Activated T-helper 1 cell treated with anti-CD3 and anti-CD28 coated beads, Interleukin-12 subunit alpha, Interleukin-12 subunit beta, Interleukin-2, Interleukin-4 antibody, amounts not matched to agents 30 ng/mL and 10 ng/mL and 1 ng/mL, durations not matched to agents 14 hours and 24 hours and 36 hours (primary cell): ENCODE data around the gene CSF2. TPM values are rescaled to one million over a fixed set of nuclear protein-coding genes. Genes with fewer than 3 reads are reported as not detected.
A peak's percentile ranks its signal among the peaks of the same experiment; 100 is the strongest.
"Not testable (repeated sequence)": the region's sequence is repeated elsewhere in the genome, so short reads cannot be mapped to it uniquely, and the experiment has no call there.

ENCODE experiments used
- DNase-seq: peaks from one replicate; pipeline ENCODE4 v3.0.0; 2021; ENCODE audit warnings: low spot score
- H3K27ac Mint-ChIP-seq: one replicate; pipeline ENCODE4 v1.8.0; 2021; ENCODE audit warnings: mild to moderate bottlenecking, mixed read lengths
- H3K27me3 Mint-ChIP-seq: one replicate; pipeline ENCODE4 v1.8.0; 2022; ENCODE audit warnings: mild to moderate bottlenecking, moderate library complexity, mixed read lengths; ENCODE audit not compliant: insufficient read depth
- H3K36me3 Mint-ChIP-seq: one replicate; pipeline ENCODE4 v1.8.0; 2021; ENCODE audit warnings: low read depth, mixed read lengths
- H3K4me1 Mint-ChIP-seq: one replicate; pipeline ENCODE4 v1.8.0; 2021; ENCODE audit warnings: low read depth, mixed read lengths
- H3K4me3 Mint-ChIP-seq: one replicate; pipeline ENCODE4 v1.8.0; 2021; ENCODE audit warnings: mild to moderate bottlenecking, moderate library complexity, mixed read lengths
- H3K9me3 Mint-ChIP-seq: one replicate; pipeline ENCODE4 v1.8.0; 2021; ENCODE audit warnings: mixed read lengths
- intact Hi-C: fragments of 100-400 bp; cut with micrococcal nuclease; formaldehyde crosslinking; loops from one replicate; pipeline ENCODE4 v1.15.1; 2024
- total RNA-seq: library from RNA; stranded (reverse); gene quantifications from 2 replicates; pipeline ENCODE4 v1.2.3, GENCODE V29; 2022

CSF2 gene
- total RNA-seq, 1 donor from 2014 or later: 1,648 TPM

- Mint-ChIP-seq H3K27ac (peak overlapping the region; percentile 100), H3K4me1 (peaks cover 94% of the 10 kb centered on the region), H3K27me3 (no peaks in the 10 kb centered on the region), H3K9me3 (no peaks in the 10 kb centered on the region), H3K36me3 (peaks cover 29% of the 10 kb centered on the region), H3K4me3 (peak overlapping the region; percentile 76)
- no peak for DNase-seq
- intact Hi-C loops: loop anchor here (1.0 to 10.0 kb wide), 18 partner anchors 11 to 813 kb away; partner anchors contain the start of genes FNIP1, IRF1, RAPGEF6 and SLC22A4
These were observed 26.3 kb downstream of the CSF2 start for GRCh38 chr5:132099905-132100304.

GRCh38 chr5:132100672-132101261 is 27.2 kb downstream of the CSF2 start:
- Mint-ChIP-seq H3K27ac (peak overlapping the region; percentile 100), H3K36me3 (peaks cover 33% of the 10 kb centered on the region), H3K4me1 (peaks cover 94% of the 10 kb centered on the region), H3K9me3 (no peaks in the 10 kb centered on the region), H3K4me3 (peak overlapping the region; percentile 8), H3K27me3 (no peaks in the 10 kb centered on the region)
- DNase-seq: no peak
- intact Hi-C loops: loop anchor here (5.0 to 10.0 kb wide), 4 partner anchors 194 to 813 kb away; partner anchors contain the start of gene SLC22A4

- Mint-ChIP-seq H3K27ac (peak overlapping the region; percentile 100), H3K36me3 (peaks cover 32% of the 10 kb centered on the region), H3K9me3 (no peaks in the 10 kb centered on the region), H3K27me3 (no peaks in the 10 kb centered on the region), H3K4me3 (peak overlapping the region; percentile 8), H3K4me1 (peaks cover 93% of the 10 kb centered on the region)
- intact Hi-C loops: loop anchor here (5.0 to 10.0 kb wide), 4 partner anchors 193 to 814 kb away; partner anchors contain the start of gene SLC22A4
- no peak for DNase-seq
These were observed 27.8 kb downstream of the CSF2 start for GRCh38 chr5:132101385-132101880.

- Mint-ChIP-seq H3K36me3 (peaks cover 31% of the 10 kb centered on the region), H3K4me1 (peaks cover 91% of the 10 kb centered on the region), H3K27me3 (no peaks in the 10 kb centered on the region), H3K4me3 (peak overlapping the region; percentile 78), H3K27ac (peak overlapping the region; percentile 100), H3K9me3 (no peaks in the 10 kb centered on the region)
- intact Hi-C loops: loop anchor here (2.0 to 10.0 kb wide), 5 partner anchors 31 to 815 kb away; partner anchors contain the start of gene SLC22A4
- peak; percentile 37 for DNase-seq
These were observed 28.6 kb downstream of the CSF2 start for GRCh38 chr5:132102101-132102701.

- Mint-ChIP-seq H3K27ac (peak overlapping the region; percentile 100), H3K4me3 (peak overlapping the region; percentile 78)
- intact Hi-C loops: loop anchor here (1.0 to 10.0 kb wide), 7 partner anchors 8 to 816 kb away; partner anchors contain the start of genes CSF2 and SLC22A4
These were observed 29.3 kb downstream of the CSF2 start for GRCh38 chr5:132102944-132103331.

GRCh38 chr5:132103332-132103951 is 29.9 kb downstream of the CSF2 start:
- no peaks in the 10 kb centered on the region for H3K9me3 Mint-ChIP-seq
- H3K36me3 Mint-ChIP-seq: peaks cover 34% of the 10 kb centered on the region
- peak overlapping the region; percentile 70 for H3K4me3 Mint-ChIP-seq
- H3K27me3 Mint-ChIP-seq: no peaks in the 10 kb centered on the region
- peak; percentile 78 for DNase-seq
- intact Hi-C loops: loop anchor here (1.0 to 10.0 kb wide), 7 partner anchors 8 to 816 kb away; partner anchors contain the start of genes CSF2 and SLC22A4
- H3K27ac Mint-ChIP-seq: peak overlapping the region; percentile 100
- peaks cover 91% of the 10 kb centered on the region for H3K4me1 Mint-ChIP-seq

More at GRCh38 chr5:132102944-132103331, 29.3 kb downstream of the CSF2 start:
- no peaks in the 10 kb centered on the region for H3K27me3 Mint-ChIP-seq
- peaks cover 33% of the 10 kb centered on the region for H3K36me3 Mint-ChIP-seq
- DNase-seq: no peak
- peaks cover 93% of the 10 kb centered on the region for H3K4me1 Mint-ChIP-seq
- no peaks in the 10 kb centered on the region for H3K9me3 Mint-ChIP-seq

- H3K9me3 Mint-ChIP-seq: no peaks in the 10 kb centered on the region
- no peak for DNase-seq
- no peaks in the 10 kb centered on the region for H3K27me3 Mint-ChIP-seq
- peak overlapping the region; percentile 100 for H3K27ac Mint-ChIP-seq
- H3K4me1 Mint-ChIP-seq: peaks cover 91% of the 10 kb centered on the region
- H3K4me3 Mint-ChIP-seq: peak overlapping the region; percentile 70
- intact Hi-C loops: loop anchor here (1.0 to 10.0 kb wide), 7 partner anchors 7 to 817 kb away; partner anchors contain the start of genes CSF2 and SLC22A4
- H3K36me3 Mint-ChIP-seq: peaks cover 36% of the 10 kb centered on the region
These were observed 30.4 kb downstream of the CSF2 start for GRCh38 chr5:132103969-132104391.

- Mint-ChIP-seq H3K36me3 (peaks cover 36% of the 10 kb centered on the region), H3K27ac (peak overlapping the region; percentile 100), H3K9me3 (no peaks in the 10 kb centered on the region), H3K4me3 (peak overlapping the region; percentile 71), H3K4me1 (peaks cover 88% of the 10 kb centered on the region), H3K27me3 (no peaks in the 10 kb centered on the region)
- intact Hi-C loops: loop anchor here (5.0 to 10.0 kb wide), 4 partner anchors 190 to 817 kb away; partner anchors contain the start of gene SLC22A4
- DNase-seq: no peak
These were observed 31.0 kb downstream of the CSF2 start for GRCh38 chr5:132104556-132104955.

- peaks cover 89% of the 10 kb centered on the region for H3K4me1 Mint-ChIP-seq
- DNase-seq: no peak
- H3K4me3 Mint-ChIP-seq: peak overlapping the region; percentile 49
- no peaks in the 10 kb centered on the region for H3K9me3 Mint-ChIP-seq
- H3K27me3 Mint-ChIP-seq: no peaks in the 10 kb centered on the region
- intact Hi-C loops: loop anchor here (10.0 kb wide), 1 partner anchor 189 kb away; the partner anchor contains the start of gene SLC22A4
- peak overlapping the region; percentile 100 for H3K27ac Mint-ChIP-seq
- peaks cover 39% of the 10 kb centered on the region for H3K36me3 Mint-ChIP-seq
These were observed 32.1 kb downstream of the CSF2 start for GRCh38 chr5:132105688-132106087.

GRCh38 chr5:132108495-132108894 is 34.9 kb downstream of the CSF2 start:
- Mint-ChIP-seq H3K4me1 (peaks cover 89% of the 10 kb centered on the region), H3K27ac (peak overlapping the region; percentile 89), H3K4me3 (peak overlapping the region; percentile 37), H3K9me3 (peaks cover 14% of the 10 kb centered on the region), H3K36me3 (peaks cover 48% of the 10 kb centered on the region)
- not testable (repeated sequence) for DNase-seq, H3K27me3 Mint-ChIP-seq
- intact Hi-C loops: loop anchor here (10.0 kb wide), 1 partner anchor 186 kb away; the partner anchor contains the start of gene SLC22A4

- H3K36me3 Mint-ChIP-seq: peaks cover 46% of the 10 kb centered on the region
- peak overlapping the region; percentile 89 for H3K27ac Mint-ChIP-seq
- H3K4me3 Mint-ChIP-seq: peak overlapping the region; percentile 37
- peaks cover 88% of the 10 kb centered on the region for H3K4me1 Mint-ChIP-seq
- H3K9me3 Mint-ChIP-seq: peaks cover 18% of the 10 kb centered on the region
- intact Hi-C loops: loop anchor here (10.0 kb wide), 1 partner anchor 186 kb away; the partner anchor contains the start of gene SLC22A4
- DNase-seq, H3K27me3 Mint-ChIP-seq: not testable (repeated sequence)
These were observed 35.4 kb downstream of the CSF2 start for GRCh38 chr5:132108957-132109356.

- Mint-ChIP-seq H3K36me3 (peaks cover 44% of the 10 kb centered on the region), H3K4me3 (peak overlapping the region; percentile 66), H3K4me1 (peaks cover 88% of the 10 kb centered on the region), H3K27ac (peak overlapping the region; percentile 94), H3K9me3 (peaks cover 19% of the 10 kb centered on the region), H3K27me3 (no peaks in the 10 kb centered on the region)
- DNase-seq: no peak
- intact Hi-C loops: loop anchor here (2.0 to 10.0 kb wide), 2 partner anchors 17 to 185 kb away; partner anchors contain the start of gene SLC22A4
These were observed 36.0 kb downstream of the CSF2 start for GRCh38 chr5:132109494-132110053.
